AG08396 (cell line): ENCODE data around the gene TNFRSF18.

Experiments
- DNase-seq: peaks from one replicate; pipeline ENCODE4 v3.0.0; 2012; ENCODE audit warnings: low spot score, mixed read lengths

Gene TNFRSF18

GRCh38 chr1:1211541-1212441 is 5.4 kb upstream of the TNFRSF18 start:
- DNase-seq = no peak

- no peak for DNase-seq
Observed at GRCh38 chr1:1210726-1211540, 4.5 kb upstream of the TNFRSF18 start.

DNA sequence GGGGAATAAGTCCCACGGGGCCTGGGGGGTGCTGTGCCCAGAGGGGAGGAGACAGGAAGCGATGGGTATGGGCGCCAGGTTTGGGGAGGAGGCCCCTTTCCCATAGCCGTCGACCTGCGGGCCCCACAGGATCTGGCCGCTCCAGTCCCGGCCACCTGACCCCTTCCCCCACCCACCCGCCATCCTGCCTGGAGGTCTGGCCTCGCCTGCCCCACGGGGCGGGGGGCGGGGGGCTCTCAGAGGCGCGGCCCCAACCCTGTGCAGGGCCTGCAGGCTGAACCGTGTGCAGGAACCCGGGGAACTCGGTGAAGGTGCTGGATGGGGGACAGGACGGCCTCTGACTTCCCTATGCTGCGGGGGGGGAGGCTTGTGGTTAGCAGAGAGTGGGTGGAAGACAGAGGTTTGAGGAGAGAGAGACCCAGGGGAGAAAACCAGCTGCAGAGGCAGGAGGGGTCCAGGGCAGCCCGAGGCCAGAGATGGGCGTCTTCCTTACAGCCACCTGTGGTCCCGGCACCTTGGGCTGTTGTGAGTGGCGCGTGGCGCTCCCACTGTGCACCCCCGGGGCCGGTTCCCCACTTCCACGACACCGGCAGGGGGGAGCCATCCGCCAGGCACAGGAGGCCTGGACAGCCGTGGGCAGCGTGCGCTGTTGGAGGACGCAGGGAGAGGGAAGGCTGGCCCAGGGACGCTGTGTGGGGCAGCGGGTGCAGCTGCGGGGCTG is 2.5 kb upstream of the TNFRSF18 start:
- DNase-seq = no peak

DNA sequence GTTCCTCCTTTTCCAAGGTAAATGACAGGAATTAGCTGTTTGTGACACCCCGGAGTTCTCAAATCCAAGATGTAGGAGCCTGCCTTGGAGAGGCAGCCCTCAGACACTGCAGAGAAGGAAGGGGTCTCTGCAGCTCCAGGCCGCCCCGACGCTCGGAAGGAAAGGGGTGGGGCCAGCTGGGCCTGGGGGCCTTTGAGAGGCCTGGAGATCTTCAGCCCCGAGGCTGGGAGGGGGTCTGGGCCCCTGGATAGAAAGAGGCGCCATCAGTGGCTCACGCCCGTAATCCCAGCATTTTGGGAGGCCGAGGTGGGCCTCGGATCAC is 1.1 kb upstream of the TNFRSF18 start:
- no peak for DNase-seq

DNA sequence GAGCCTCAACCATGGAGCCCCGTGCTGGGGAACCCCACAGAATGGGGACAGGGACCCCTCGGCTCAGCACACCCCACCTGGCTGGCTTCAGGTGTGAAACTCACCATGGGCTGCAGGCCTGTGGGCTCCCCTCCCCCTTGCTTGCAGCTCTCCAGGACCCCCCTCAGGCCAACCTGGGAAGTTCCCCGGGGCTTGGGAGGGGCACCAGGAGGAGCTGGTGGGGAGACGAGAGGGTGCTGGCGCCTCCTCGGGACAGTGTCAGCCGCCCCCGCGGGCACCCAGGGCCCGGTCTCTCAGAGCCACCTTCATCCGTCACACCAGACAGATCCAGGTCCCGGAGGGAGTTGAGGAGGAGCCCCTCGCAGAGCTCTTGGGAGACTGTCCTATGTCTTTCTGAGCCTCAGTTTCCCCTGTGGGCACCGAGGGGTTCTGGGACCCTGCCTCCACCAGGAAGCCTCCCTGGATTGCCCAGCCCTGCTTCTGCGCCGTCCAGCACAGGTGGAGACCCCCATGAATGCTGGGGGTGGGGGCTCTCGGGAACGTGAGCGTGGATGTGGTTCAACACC is 657 bp upstream of the TNFRSF18 start:
- no peak for DNase-seq

- DNase-seq = no peak
Observed at GRCh38 chr1:1205769-1206375, 520 bp downstream of the TNFRSF18 start.

DNA sequence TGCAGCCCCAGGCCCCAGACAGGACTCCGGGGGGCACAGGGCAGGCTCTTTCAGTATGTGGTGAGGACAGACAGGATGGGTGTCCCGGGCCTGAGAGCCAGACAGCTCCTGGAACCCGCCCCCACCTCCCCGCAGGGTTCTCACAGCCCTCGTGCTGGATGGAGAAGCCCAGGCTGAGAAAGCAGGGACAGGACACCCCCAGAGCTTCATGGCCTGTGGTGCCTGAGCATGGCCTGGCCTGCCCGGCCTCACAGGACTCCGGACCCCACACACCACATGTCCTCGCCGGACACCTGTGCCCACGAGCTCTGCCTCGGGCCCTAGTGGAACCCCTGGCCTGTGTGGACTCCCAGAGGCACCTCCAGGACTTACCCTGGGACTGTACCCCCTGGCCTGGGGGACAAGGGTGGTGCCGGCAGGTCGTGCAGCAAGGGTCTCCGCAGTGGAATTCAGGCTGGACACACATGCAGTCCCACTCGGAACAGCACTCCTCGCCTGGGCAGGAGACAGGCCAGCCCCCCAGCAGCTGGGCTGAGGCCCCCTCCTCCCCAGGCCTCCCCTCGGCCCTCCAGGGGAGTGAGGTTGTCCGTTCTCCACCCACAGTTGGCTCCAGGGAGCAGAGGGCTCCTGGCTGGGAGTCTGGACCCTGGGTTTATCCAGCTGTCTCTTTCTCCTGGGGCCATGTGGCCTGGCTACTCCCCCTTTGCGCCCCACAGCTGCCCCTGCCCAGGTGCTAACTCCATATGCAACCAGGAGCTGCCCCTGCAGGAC is 1.2 kb downstream of the TNFRSF18 start:
- no peak for DNase-seq

- DNase-seq = no peak
Observed at GRCh38 chr1:1204425-1204920, 1.9 kb downstream of the TNFRSF18 start.

GRCh38 chr1:1203561-1204424 is 2.6 kb downstream of the TNFRSF18 start:
- DNase-seq = no peak

GRCh38 chr1:1202831-1203560 is 3.4 kb downstream of the TNFRSF18 start:
- DNase-seq = no peak

DNA sequence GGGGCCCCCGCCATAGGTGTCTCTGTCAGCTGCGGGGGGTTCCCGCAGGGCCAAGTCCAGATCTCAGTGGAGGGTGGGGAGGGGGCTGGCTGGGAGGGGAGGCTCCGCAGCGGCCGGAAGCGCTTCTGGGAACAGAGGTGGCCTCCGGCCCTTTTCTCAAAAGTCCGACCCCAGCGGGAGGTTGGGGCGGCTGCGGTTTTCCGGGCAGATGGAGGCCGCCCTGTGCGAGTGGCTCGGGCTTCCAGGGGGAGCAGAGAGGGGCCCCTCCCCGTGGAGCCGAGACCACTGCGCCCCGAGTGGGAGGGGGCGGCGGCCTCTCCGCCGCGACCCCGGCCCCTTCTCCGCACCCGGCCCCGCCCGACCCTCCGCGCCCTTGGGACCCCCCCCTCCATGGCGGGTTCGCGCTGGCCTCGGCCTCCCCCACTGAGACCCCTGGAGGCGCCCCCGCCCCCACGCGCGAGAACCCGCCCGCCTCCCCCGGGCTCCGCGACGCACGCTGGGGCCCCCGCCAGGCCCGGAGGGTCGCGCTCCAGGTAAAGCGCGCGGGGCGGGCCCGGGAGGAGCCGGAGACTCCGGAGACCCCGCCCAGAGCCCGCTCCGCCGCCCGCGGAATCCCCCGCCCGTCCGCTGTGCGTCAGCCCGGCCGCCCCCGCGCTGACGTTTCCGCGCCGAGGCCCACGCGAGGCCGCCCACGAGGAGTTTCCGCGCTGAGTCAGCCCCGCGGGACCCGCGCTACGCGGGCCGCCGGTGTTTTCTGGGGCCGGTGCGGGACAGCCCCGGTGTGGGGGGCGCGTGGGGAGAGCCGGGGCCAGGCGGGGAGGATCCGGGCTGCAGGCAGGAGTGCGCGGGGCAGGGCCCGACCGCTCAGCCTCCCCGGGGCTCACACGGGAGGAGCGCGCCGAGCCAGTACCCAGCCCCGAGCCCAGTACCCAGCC is 5.2 kb downstream of the TNFRSF18 start:
- peak; percentile 86 for DNase-seq

DNA sequence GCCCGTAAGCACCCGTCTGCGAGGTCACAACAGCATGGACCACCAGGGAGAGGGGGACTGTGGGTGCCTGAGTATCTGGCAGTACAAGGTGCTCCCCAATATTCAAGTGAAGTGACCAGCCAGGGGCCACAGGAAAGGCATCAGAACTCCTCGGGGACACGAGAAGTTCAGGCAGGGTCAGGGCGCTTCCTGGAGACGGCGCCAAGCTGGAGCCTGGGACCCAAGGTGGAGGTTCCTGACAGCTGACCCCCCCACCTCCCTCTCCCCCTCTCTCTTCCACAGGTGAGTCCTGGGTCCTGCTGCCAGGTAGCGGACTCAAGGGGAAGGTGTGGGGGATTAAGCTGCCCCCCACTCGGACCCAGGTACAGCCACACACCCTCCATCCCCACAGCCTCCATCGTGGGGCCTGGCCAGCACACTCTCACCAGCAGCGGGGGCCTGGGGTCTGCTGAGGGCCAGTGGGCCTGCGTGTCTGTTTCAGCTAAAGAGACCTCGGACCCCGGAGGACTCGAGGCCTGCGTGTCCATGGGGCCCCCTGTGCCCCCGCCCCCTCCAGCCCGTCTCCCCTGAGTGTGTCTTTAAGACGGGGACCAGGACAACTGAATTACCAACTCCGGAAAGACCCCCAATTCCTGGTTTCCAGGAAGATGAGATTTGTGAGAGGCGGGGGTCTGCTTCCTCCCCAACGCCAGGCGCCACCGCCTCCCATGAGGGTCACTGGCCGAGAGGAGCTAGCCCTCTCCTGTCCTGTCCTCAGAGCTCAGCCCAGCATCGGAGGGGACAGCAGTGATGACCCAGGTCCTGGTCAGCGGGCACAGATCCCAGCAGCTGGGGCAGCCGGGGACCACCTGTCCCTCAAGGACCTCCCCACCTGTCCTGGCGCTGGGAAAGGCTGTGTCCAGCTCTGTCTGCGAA is 6.2 kb downstream of the TNFRSF18 start:
- no peak for DNase-seq

GRCh38 chr1:1199141-1199960 is 7.0 kb downstream of the TNFRSF18 start:
- DNase-seq = no peak

- DNase-seq = no peak
Observed at GRCh38 chr1:1198423-1199140, 7.8 kb downstream of the TNFRSF18 start.
